Neural cell (in vitro differentiated cells): ENCODE data around the gene TOP3A. TPM values are rescaled to one million over a fixed set of nuclear protein-coding genes. Genes with fewer than 3 reads are reported as not detected.

ENCODE experiments used
- H2AFZ ChIP-seq: fragments of 200-600, 300-800 bp; sonication (generic), shearing (Covaris generic); 2 replicates; pipeline ENCODE4 v1.6.0; 2014; ENCODE audit warnings: low read depth, mild to moderate bottlenecking, antibody characterized with exemption, low read length, moderate library complexity
- H3F3A ChIP-seq: fragments of 200-600 bp; shearing (Covaris generic); 2 replicates; pipeline ENCODE4 v1.6.1; 2016; ENCODE audit warnings: mild to moderate bottlenecking, moderate library complexity, mixed read lengths, antibody characterized with exemption, low read length; ENCODE audit not compliant: insufficient read depth, poor library complexity, severe bottlenecking
- H3K27ac ChIP-seq: fragments of 200-600, 300-800 bp; sonication (generic), shearing (Covaris generic); 2 replicates; pipeline ENCODE4 v1.5.1; 2014; ENCODE audit warnings: mild to moderate bottlenecking, low read length, moderate library complexity
- H3K27me3 ChIP-seq: fragments of 300-800, 200-600 bp; sonication (generic), shearing (Covaris generic); 2 replicates; pipeline ENCODE4 v1.6.0; 2014; ENCODE audit warnings: mild to moderate bottlenecking, low read depth, low read length, moderate library complexity; ENCODE audit not compliant: insufficient read depth
- H3K36me3 ChIP-seq: fragments of 300-800, 200-600 bp; sonication (generic), shearing (Covaris generic); 2 replicates; pipeline ENCODE4 v1.5.1; 2014; ENCODE audit warnings: mild to moderate bottlenecking, antibody characterized with exemption, low read length, moderate library complexity; ENCODE audit not compliant: insufficient read depth
- H3K4me2 ChIP-seq: fragments of 300-800, 200-600 bp; sonication (generic), shearing (Covaris generic); 2 replicates; pipeline ENCODE4 v1.6.0; 2014; ENCODE audit warnings: mild to moderate bottlenecking, low read length
- H3K4me3 ChIP-seq: fragments of 300-800, 200-600 bp; sonication (generic), shearing (Covaris generic); 2 replicates; pipeline ENCODE4 v1.5.1; 2014; ENCODE audit warnings: mild to moderate bottlenecking, low read length, moderate library complexity
- H3K79me2 ChIP-seq: fragments of 200-600 bp; shearing (Covaris generic); replicated peaks from 2 replicates; pipeline ENCODE4 v1.6.0; 2014; ENCODE audit warnings: mild to moderate bottlenecking, low read length, moderate library complexity; ENCODE audit not compliant: insufficient read depth
- H3K9ac ChIP-seq: fragments of 300-800, 200-600 bp; sonication (generic), shearing (Covaris generic); 2 replicates; pipeline ENCODE4 v1.6.1; 2016; ENCODE audit warnings: mild to moderate bottlenecking, low read length, mixed read lengths
- H3K9me2 ChIP-seq: fragments of 200-600 bp; shearing (Covaris generic); 2 replicates; pipeline ENCODE4 v1.6.1; 2016; ENCODE audit warnings: mild to moderate bottlenecking, low read length, mixed read lengths; ENCODE audit not compliant: insufficient read depth
- H3K9me3 ChIP-seq: fragments of 200-600, 300-800 bp; sonication (generic), shearing (Covaris generic); 2 replicates; pipeline ENCODE4 v1.6.1; 2016; ENCODE audit warnings: mild to moderate bottlenecking, mixed run types, low read length, moderate library complexity, mixed read lengths
- H4K20me1 ChIP-seq: fragments of 200-600 bp; shearing (Covaris generic); 2 replicates; pipeline ENCODE4 v1.6.1; 2016; ENCODE audit warnings: mild to moderate bottlenecking, mixed run types; ENCODE audit not compliant: insufficient read depth
- CTCF ChIP-seq: fragments of 450-650 bp; IDR thresholded peaks from 2 replicates; pipeline ENCODE4 v1.5.1; 2014; ENCODE audit warnings: antibody characterized with exemption, mild to moderate bottlenecking, moderate library complexity; ENCODE audit not compliant: poor library complexity, severe bottlenecking
- EP300 ChIP-seq: fragments of 450-650 bp; conservative IDR thresholded peaks from 2 replicates; pipeline ENCODE4 v1.6.1; 2014; ENCODE audit warnings: antibody characterized with exemption, mild to moderate bottlenecking, moderate library complexity; ENCODE audit not compliant: poor library complexity, severe bottlenecking
- EZH2 ChIP-seq: fragments of 200-600, 300-800 bp; shearing (Covaris generic), sonication (generic); IDR thresholded peaks from 2 replicates; pipeline ENCODE4 v1.6.1; 2014; ENCODE audit warnings: antibody characterized with exemption, low read length, borderline replicate concordance, mild to moderate bottlenecking; ENCODE audit not compliant: insufficient read depth, poor library complexity, severe bottlenecking
- MXI1 ChIP-seq: fragments of 450-650 bp; conservative IDR thresholded peaks from 2 replicates; pipeline ENCODE4 v1.6.1; 2014; ENCODE audit warnings: antibody characterized with exemption, mild to moderate bottlenecking; ENCODE audit not compliant: poor library complexity, severe bottlenecking
- POLR2AphosphoS5 ChIP-seq: IDR thresholded peaks from 2 replicates; pipeline ENCODE4 v1.6.1; 2012
- RAD21 ChIP-seq: fragments of 450-650 bp; conservative IDR thresholded peaks from 2 replicates; pipeline ENCODE4 v1.6.1; 2014; ENCODE audit warnings: antibody characterized with exemption, mild to moderate bottlenecking, moderate library complexity
- REST ChIP-seq: IDR thresholded peaks from 2 replicates; pipeline ENCODE4 v1.6.1; 2012; ENCODE audit warnings: borderline replicate concordance
- SMC3 ChIP-seq: fragments of 450-650 bp; conservative IDR thresholded peaks from 2 replicates; pipeline ENCODE4 v1.6.1; 2014; ENCODE audit warnings: antibody characterized with exemption, mild to moderate bottlenecking, moderate library complexity; ENCODE audit not compliant: poor library complexity
- TAF1 ChIP-seq: IDR thresholded peaks from 2 replicates; pipeline ENCODE4 v1.6.1; 2012; ENCODE audit warnings: low read depth
- polyA plus RNA-seq: library from polyadenylated mRNA; depleted of rRNA; stranded (reverse); fragments of >200 nt; gene quantifications from 2 replicates; pipeline ENCODE4 v1.2.3, GENCODE V29; 2014

Gene TOP3A
- polyA plus RNA-seq, 1 donor from 2014 or later: 31.9 TPM

GRCh38 chr17:18238299-18238698, 76.5 kb downstream of the TOP3A start:
- no peak overlapping the region for H3K4me3 ChIP-seq
- H3K27ac ChIP-seq: no peak overlapping the region

GRCh38 chr17:18237461-18237860, 77.3 kb downstream of the TOP3A start:
- H3K9me2 ChIP-seq: no peaks in the 10 kb centered on the region
- H3K79me2 ChIP-seq: no peaks in the 10 kb centered on the region
- TF ChIP-seq EP300 (no peak), EZH2 (no peak), RAD21 (no peak), TAF1 (no peak), POLR2AphosphoS5 (no peak), MXI1 (no peak), CTCF (no peak), SMC3 (no peak), REST (no peak)
- H3K27me3 ChIP-seq: no peaks in the 10 kb centered on the region
- no peaks in the 10 kb centered on the region for H3F3A ChIP-seq
- no peak overlapping the region for H3K9ac ChIP-seq
- H2AFZ ChIP-seq: no peak overlapping the region
- no peak overlapping the region for H3K27ac ChIP-seq
- H3K36me3 ChIP-seq: peaks cover 5% of the 10 kb centered on the region
- no peaks in the 10 kb centered on the region for H3K9me3 ChIP-seq
- H4K20me1 ChIP-seq: no peaks in the 10 kb centered on the region
- H3K4me3 ChIP-seq: no peak overlapping the region
- no peak overlapping the region for H3K4me2 ChIP-seq

More at GRCh38 chr17:18238299-18238698, 76.5 kb downstream of the TOP3A start:
- H3K9me2 ChIP-seq: no peaks in the 10 kb centered on the region
- H3F3A ChIP-seq: no peaks in the 10 kb centered on the region
- no peaks in the 10 kb centered on the region for H3K9me3 ChIP-seq
- TF ChIP-seq EZH2: no peak
- no peak for TF ChIP-seq EP300
- TF ChIP-seq SMC3: no peak
- TF ChIP-seq TAF1: no peak
- no peak for TF ChIP-seq RAD21
- TF ChIP-seq REST: no peak
- TF ChIP-seq POLR2AphosphoS5: no peak
- no peak overlapping the region for H2AFZ ChIP-seq
- peaks cover 5% of the 10 kb centered on the region for H3K36me3 ChIP-seq
- H3K9ac ChIP-seq: no peak overlapping the region
- no peaks in the 10 kb centered on the region for H3K79me2 ChIP-seq
- no peaks in the 10 kb centered on the region for H4K20me1 ChIP-seq
- H3K4me2 ChIP-seq: no peak overlapping the region
- H3K27me3 ChIP-seq: no peaks in the 10 kb centered on the region
